ENCODE measurements around the gene PSMD9.

Gene PSMD9

GRCh38 chr12:121930862-121931261 is 42.3 kb downstream of the PSMD9 start:
- no peaks in the 10 kb centered on the region for H3K36me3 ChIP-seq
- H3K4me1 ChIP-seq (ENCODE audit: control insufficient read depth in 1 of 2, insufficient read depth in 1 of 2, low read depth in 1 of 2, low read length in 1 of 2) = peaks cover 23 to 25% of the 10 kb centered on the region in 2 experiments
- no peaks in the 10 kb centered on the region for H3K27me3 ChIP-seq
- no peak for TF ChIP-seq CTCF (IDR thresholded peaks at IDR 0.05)
- H3K9me3 ChIP-seq = no peaks in the 10 kb centered on the region
- H3K27ac ChIP-seq = no peak overlapping the region
- no peak overlapping the region for H3K4me3 ChIP-seq (ENCODE audit: low read depth in 1 of 2, low read length in 1 of 2)

GRCh38 chr12:121932176-121932536 is 43.6 kb downstream of the PSMD9 start:
- Histone ChIP-seq H3K27me3 (no peaks in the 10 kb centered on the region), H3K9me3 (no peaks in the 10 kb centered on the region), H3K4me1 (ENCODE audit: control insufficient read depth in 1 of 2, insufficient read depth in 1 of 2, low read depth in 1 of 2, low read length in 1 of 2) (peaks cover 15 to 19% of the 10 kb centered on the region in 2 experiments), H3K36me3 (no peaks in the 10 kb centered on the region), H3K27ac (no peak overlapping the region), H3K4me3 (ENCODE audit: low read depth in 1 of 2, low read length in 1 of 2) (no peak overlapping the region)
- no peak for TF ChIP-seq CTCF (IDR thresholded peaks at IDR 0.05)

DNA sequence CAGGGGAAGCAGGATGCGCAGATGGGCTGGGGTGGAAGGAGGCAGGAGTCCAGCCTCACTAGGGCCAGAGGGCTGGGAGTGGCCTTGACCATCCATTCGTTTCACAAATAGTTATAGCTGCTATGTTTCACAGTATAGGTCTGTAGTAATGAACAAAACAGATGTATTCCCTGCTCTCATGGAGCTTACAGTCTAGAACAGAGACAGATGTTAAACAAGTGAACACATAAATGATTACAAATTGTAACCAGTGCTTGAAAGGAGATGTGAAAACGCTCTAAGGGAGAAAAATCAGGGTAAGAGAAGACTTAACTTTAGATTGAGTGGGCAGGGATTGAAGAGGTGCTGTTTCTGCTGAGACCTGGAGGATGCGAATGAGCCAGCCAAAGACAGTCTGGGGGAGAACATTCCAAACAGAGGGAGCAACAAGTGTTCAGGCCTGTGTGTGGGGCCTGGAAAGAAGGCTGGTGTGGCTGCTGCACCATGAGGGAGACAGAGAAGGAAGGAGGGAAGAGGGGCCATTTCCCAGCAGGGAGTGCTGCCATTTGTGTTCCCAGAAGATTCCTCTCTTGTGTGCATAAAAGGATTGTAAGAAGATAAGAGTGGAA is 44.4 kb downstream of the PSMD9 start:
- Histone ChIP-seq H3K27me3 (no peaks in the 10 kb centered on the region), H3K36me3 (no peaks in the 10 kb centered on the region), H3K4me1 (ENCODE audit: control insufficient read depth in 1 of 2, insufficient read depth in 1 of 2, low read depth in 1 of 2, low read length in 1 of 2) (peaks cover 8 to 11% of the 10 kb centered on the region in 2 experiments), H3K4me3 (ENCODE audit: low read depth in 1 of 2, low read length in 1 of 2) (no peak overlapping the region), H3K27ac (no peak overlapping the region), H3K9me3 (no peaks in the 10 kb centered on the region)
- TF ChIP-seq CTCF (IDR thresholded peaks at IDR 0.05) = no peak

DNA sequence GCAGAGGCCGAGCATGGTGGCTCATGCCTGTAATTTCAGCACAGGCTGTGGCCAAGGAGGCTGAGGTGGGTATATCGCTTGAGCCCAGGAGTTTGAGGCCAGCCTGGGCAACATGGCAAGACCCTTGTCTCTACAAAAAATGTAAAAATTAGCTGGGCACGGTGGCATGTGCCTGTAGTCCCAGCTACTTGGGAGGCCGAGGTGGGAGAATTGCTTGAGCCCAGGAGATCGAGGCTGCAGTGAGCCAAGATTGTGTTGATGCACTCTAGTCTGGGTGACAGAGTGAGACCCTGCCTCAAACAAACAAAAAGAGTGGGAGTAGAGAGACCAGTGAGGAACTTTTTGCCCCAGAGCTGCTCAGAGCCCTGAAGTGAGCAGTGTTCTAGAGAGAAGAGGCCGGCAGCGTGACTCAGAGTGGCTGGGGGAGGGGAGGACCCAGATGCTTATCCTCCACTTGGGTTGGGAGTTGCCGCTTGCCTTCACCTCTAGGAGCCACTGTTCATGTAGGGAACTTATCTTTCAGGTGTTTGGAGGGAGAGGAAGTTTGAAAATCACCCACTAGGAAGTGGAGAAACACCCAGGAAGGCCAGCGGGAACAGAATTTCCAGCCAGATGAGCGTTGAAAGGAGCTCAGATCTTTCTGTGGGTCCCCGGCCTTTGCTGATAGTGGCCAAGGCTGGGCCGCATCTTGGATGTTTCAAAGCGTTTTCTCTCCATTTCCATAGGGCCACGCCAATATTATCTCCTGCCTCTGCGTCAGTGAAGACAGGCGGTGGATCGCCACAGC is 45.1 kb downstream of the PSMD9 start:
- no peak overlapping the region for H3K4me3 ChIP-seq (ENCODE audit: low read depth in 1 of 2, low read length in 1 of 2)
- H3K36me3 ChIP-seq = no peaks in the 10 kb centered on the region
- peaks cover 8 to 11% of the 10 kb centered on the region in 2 experiments for H3K4me1 ChIP-seq (ENCODE audit: control insufficient read depth in 1 of 2, insufficient read depth in 1 of 2, low read depth in 1 of 2, low read length in 1 of 2)
- H3K9me3 ChIP-seq = no peaks in the 10 kb centered on the region
- no peak for TF ChIP-seq CTCF (IDR thresholded peaks at IDR 0.05)
- H3K27ac ChIP-seq = no peak overlapping the region
- no peaks in the 10 kb centered on the region for H3K27me3 ChIP-seq

GRCh38 chr12:121934309-121934664 is 45.7 kb downstream of the PSMD9 start:
- no peak overlapping the region for H3K27ac ChIP-seq
- H3K4me1 ChIP-seq (ENCODE audit: control insufficient read depth in 1 of 2, insufficient read depth in 1 of 2, low read depth in 1 of 2, low read length in 1 of 2) = peaks cover 8 to 11% of the 10 kb centered on the region in 2 experiments
- H3K9me3 ChIP-seq = no peaks in the 10 kb centered on the region
- no peaks in the 10 kb centered on the region for H3K36me3 ChIP-seq
- peaks cover 4% of the 10 kb centered on the region for H3K27me3 ChIP-seq
- H3K4me3 ChIP-seq (ENCODE audit: low read depth in 1 of 2, low read length in 1 of 2) = no peak overlapping the region
- TF ChIP-seq CTCF (IDR thresholded peaks at IDR 0.05) = no peak

Data from neutrophil (primary cell).